Fibroblast of villous mesenchyme (primary cell): ENCODE measurements around the gene ZC3H4. TPM values are rescaled to one million over a fixed set of nuclear protein-coding genes. Genes with fewer than 3 reads are reported as not detected.
A peak's percentile ranks its signal among the peaks of the same experiment; 100 is the strongest.

ENCODE experiments used
- DNase-seq: peaks from one replicate; pipeline ENCODE4 v3.0.0-alpha.2; 2010; ENCODE audit warnings: low read depth
- H3K4me3 ChIP-seq: 2 replicates; pipeline ENCODE4 v1.5.1; 2011; ENCODE audit warnings: low read depth, mild to moderate bottlenecking, low read length
- total RNA-seq: library from RNA; depleted of rRNA; stranded (reverse); fragments of >200 nt; gene quantifications from 2 replicates; pipeline ENCODE4 v1.2.3, GENCODE V29; 2012
- TF ChIP-seq, protein P1 (sequence below): IDR thresholded peaks from 2 replicates; pipeline ENCODE4 v1.5.1; 2012; ENCODE audit warnings: low read depth, mild to moderate bottlenecking, low read length; ENCODE audit not compliant: insufficient read depth

Gene ZC3H4
- total RNA-seq, 1 donor: 16.0 TPM

- DNase-seq: peak; percentile 53
- no peak overlapping the region for H3K4me3 ChIP-seq
- TF ChIP-seq, protein P1, sequence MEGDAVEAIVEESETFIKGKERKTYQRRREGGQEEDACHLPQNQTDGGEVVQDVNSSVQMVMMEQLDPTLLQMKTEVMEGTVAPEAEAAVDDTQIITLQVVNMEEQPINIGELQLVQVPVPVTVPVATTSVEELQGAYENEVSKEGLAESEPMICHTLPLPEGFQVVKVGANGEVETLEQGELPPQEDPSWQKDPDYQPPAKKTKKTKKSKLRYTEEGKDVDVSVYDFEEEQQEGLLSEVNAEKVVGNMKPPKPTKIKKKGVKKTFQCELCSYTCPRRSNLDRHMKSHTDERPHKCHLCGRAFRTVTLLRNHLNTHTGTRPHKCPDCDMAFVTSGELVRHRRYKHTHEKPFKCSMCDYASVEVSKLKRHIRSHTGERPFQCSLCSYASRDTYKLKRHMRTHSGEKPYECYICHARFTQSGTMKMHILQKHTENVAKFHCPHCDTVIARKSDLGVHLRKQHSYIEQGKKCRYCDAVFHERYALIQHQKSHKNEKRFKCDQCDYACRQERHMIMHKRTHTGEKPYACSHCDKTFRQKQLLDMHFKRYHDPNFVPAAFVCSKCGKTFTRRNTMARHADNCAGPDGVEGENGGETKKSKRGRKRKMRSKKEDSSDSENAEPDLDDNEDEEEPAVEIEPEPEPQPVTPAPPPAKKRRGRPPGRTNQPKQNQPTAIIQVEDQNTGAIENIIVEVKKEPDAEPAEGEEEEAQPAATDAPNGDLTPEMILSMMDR: no peak
Observed at GRCh38 chr19:47095476-47096099, 18.0 kb downstream of the ZC3H4 start.

DNA sequence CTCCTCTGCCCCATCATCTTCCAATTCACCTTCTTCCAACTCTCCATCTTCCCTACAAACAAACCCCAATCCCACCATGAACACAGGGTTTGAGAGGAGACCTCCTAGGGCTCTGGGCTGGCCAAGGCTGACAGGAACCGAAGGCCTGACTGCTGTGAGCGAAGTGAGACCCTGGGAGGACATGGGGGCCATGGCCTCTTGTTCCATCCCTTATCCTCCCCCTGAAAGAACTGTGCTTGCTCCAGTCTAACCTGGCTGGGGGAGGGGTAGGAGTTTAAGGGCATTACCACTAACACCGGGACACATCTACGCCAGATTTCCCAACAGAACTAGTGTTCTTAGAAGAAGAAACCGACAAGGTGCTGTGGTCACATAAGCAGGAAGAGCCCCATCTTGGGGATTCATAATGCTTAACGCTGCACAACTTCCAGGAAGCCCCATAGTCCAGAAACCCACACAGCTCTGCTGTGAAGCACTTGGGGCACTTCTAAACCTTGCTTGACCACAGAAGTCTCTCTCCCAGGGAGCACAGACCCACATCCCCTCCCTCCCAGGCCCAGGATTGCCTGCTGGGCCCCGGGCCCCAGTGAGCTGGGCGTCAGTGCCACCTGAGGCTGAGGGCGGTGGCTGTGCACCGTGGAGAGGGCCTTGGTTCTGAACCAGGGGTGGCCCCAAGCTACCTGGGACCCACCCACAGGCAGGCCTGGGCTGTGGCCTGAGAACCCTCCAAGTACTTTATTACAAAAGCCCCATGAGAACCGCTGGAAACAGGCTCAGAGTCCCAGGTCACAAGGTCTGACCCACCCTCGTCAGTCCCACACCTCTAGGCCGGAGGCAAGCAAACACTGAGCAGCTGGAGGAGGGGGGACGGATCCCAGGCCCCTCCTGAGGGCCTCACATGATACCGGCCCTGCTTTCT lies 18.8 kb downstream of the ZC3H4 start:
- TF ChIP-seq, protein P1: no peak
- peak; percentile 50 for DNase-seq
- H3K4me3 ChIP-seq: no peak overlapping the region

DNA sequence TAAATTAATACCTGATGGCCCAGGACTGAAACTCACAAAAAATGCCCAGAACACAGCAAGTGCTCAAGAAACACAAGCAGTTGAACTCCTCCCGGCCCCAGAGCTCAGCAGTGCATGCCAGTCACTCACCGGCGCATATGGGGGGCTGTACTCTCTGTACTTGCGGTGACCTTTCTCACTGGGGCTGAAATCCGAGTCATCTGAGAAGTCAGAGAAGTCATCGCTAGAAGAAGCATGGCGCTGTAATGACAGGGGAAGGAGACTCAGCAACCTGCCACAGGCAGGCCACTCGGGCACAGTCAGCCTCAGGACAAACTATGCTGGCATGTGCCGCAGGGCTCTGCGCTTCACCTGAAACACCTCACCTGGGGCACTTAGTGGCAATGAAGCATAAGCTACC lies 19.7 kb downstream of the ZC3H4 start:
- TF ChIP-seq, protein P1: no peak
- H3K4me3 ChIP-seq: no peak overlapping the region
- no peak for DNase-seq

- H3K4me3 ChIP-seq: no peak overlapping the region
- DNase-seq: no peak
- TF ChIP-seq, protein P1: no peak
Observed at GRCh38 chr19:47093254-47093653, 20.3 kb downstream of the ZC3H4 start.

GRCh38 chr19:47089767-47090350 lies 23.7 kb downstream of the ZC3H4 start:
- DNase-seq: no peak
- H3K4me3 ChIP-seq: no peak overlapping the region
- TF ChIP-seq, protein P1: no peak

DNA sequence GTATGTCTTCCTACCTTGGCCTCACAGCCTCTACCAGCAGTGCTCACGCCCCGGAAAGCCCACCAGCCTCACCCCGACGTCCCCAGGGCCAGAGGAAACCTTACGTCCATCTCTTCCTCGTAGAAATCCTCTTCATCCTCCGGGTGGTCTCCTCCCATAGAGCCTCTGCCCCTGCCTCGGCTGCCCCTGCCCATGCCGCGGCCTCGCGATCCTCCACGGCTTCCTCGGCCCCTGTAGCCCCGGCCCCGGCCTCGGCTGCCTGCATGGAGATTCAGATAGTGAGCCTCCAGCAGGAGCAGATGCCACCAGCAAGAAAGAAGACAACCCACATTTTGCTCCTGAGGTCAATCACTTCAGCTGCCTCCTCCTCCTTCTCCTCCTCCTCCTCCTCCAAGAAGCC lies 27.3 kb downstream of the ZC3H4 start:
- H3K4me3 ChIP-seq: no peak overlapping the region
- TF ChIP-seq, protein P1: no peak
- DNase-seq: no peak
